ENCODE results near the gene SYTL3.

Gene SYTL3

DNA sequence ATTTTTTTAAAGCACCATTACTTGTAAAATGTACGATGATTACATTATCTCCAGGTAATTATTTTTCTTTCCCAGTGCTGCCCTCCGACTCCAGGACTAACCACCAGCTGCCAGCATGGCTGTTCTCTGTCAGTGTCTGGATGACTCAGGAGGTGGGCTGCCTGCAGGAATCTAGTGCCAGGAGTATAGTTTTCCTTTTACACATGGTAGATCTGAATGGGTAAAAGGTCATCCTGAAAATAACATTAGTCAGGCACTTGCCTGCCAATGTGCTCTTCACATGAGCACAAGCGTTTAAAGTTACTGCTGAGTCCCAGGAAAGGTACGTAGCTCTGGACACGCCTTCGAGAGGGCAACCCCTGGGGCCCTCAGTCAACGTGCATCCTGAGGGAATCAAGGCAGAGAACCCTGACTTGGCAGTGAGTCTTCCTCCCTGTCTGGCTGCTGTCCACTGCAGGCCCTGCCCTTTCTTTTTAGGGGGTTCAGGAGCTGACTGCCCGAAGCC is 7.7 kb upstream of the SYTL3 start:
- H4K91ac ChIP-seq (ENCODE audit: low read depth, low read length): peak overlapping the region; percentile 21
- H3K36me3 ChIP-seq (ENCODE audit: control insufficient read depth in 1 of 2, insufficient read depth in 2 of 2, low read length in 2 of 2): peaks cover 12 to 17% of the 10 kb centered on the region in 2 experiments
- peak overlapping the region; percentile 70 for H3K14ac ChIP-seq (ENCODE audit: low read length)
- no peak overlapping the region for H4K12ac ChIP-seq (ENCODE audit: low read depth, low read length)
- H2BK12ac ChIP-seq (ENCODE audit: low read length): peak overlapping the region; percentile 30
- peaks cover 14% of the 10 kb centered on the region for H3K79me2 ChIP-seq (ENCODE audit: control insufficient read depth, insufficient read depth, low read length, poor library complexity)
- peak; percentile 66 to 85 for DNase-seq
- H3K27ac ChIP-seq (ENCODE audit: low read depth, low read length): peak overlapping the region; percentile 36
- H3K18ac ChIP-seq (ENCODE audit: low read length): peak overlapping the region; percentile 69
- H2AK5ac ChIP-seq (ENCODE audit: low read length): peak overlapping the region; percentile 59
- H4K8ac ChIP-seq (ENCODE audit: low read depth, low read length): no peak overlapping the region
- no peak overlapping the region for H3K9ac ChIP-seq (ENCODE audit: low read length)
- peak overlapping the region; percentile 28 for H2BK120ac ChIP-seq (ENCODE audit: insufficient read depth, low read length, poor library complexity)
- no peak overlapping the region for H2AFZ ChIP-seq (ENCODE audit: insufficient read depth, low read length, poor library complexity)
- H3K23ac ChIP-seq (ENCODE audit: low read length): no peak overlapping the region
- H2BK5ac ChIP-seq (ENCODE audit: low read depth, low read length, poor library complexity): no peak overlapping the region
- no peaks in the 10 kb centered on the region for H3K9me3 ChIP-seq (ENCODE audit: insufficient read depth, low read depth, low read length)
- peaks cover 15% of the 10 kb centered on the region for H3K79me1 ChIP-seq (ENCODE audit: low read length)
- H3K27me3 ChIP-seq (ENCODE audit: insufficient read depth, low read length): no peaks in the 10 kb centered on the region
- no CpG with 5 or more reads among the region's 8 CpGs for WGBS (ENCODE audit: extremely low coverage, insufficient coverage, insufficient read length)
- H3K4me3 ChIP-seq (ENCODE audit: low read depth, low read length): no peak overlapping the region
- H3K4me1 ChIP-seq (ENCODE audit: control insufficient read depth in 1 of 2, insufficient read depth in 2 of 2, low read length in 2 of 2): peaks cover 14 to 32% of the 10 kb centered on the region in 2 experiments
- peak overlapping the region; percentile 66 for H3K4ac ChIP-seq (ENCODE audit: low read depth, low read length)
- H3K4me2 ChIP-seq (ENCODE audit: low read length): no peak overlapping the region

DNA sequence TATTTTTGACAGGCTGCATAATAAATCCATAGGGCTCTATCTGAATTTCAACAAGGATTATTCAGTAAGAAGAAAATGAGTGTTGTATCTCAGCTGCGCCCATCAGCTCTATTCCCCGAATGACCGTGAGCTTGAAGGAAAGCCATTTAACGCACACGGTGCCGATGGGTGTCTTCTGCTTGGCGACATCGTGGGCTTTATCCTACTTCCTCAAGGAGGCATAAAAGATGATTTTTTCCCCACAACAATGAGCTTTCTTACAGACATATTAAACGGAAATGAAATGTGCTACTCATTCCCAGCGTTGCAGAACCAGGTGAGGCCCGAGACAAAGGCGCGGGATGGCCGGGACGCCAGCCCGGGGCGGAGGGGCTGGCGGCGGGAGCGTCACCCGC is 6.0 kb upstream of the SYTL3 start:
- Histone ChIP-seq H3K4me1 (ENCODE audit: control insufficient read depth in 1 of 2, insufficient read depth in 2 of 2, low read length in 2 of 2) (peaks cover 16 to 33% of the 10 kb centered on the region in 2 experiments), H3K4me3 (ENCODE audit: low read depth, low read length) (peak overlapping the region; percentile 99), H3K4me2 (ENCODE audit: low read length) (peak overlapping the region; percentile 84), H3K9ac (ENCODE audit: low read length) (peak overlapping the region; percentile 99), H3K18ac (ENCODE audit: low read length) (peak overlapping the region; percentile 95), H3K23ac (ENCODE audit: low read length) (no peak overlapping the region), H3K79me2 (ENCODE audit: control insufficient read depth, insufficient read depth, low read length, poor library complexity) (peaks cover 14% of the 10 kb centered on the region), H3K4ac (ENCODE audit: low read depth, low read length) (peak overlapping the region; percentile 85), H4K12ac (ENCODE audit: low read depth, low read length) (peak overlapping the region; percentile 40), H3K79me1 (ENCODE audit: low read length) (peaks cover 15% of the 10 kb centered on the region), H2BK120ac (ENCODE audit: insufficient read depth, low read length, poor library complexity) (peak overlapping the region; percentile 82), H4K91ac (ENCODE audit: low read depth, low read length) (peak overlapping the region; percentile 88), H3K14ac (ENCODE audit: low read length) (peak overlapping the region; percentile 96), H2AFZ (ENCODE audit: insufficient read depth, low read length, poor library complexity) (peak overlapping the region; percentile 57), H3K27me3 (ENCODE audit: insufficient read depth, low read length) (no peaks in the 10 kb centered on the region), H2BK5ac (ENCODE audit: low read depth, low read length, poor library complexity) (peak overlapping the region; percentile 90), H2AK5ac (ENCODE audit: low read length) (peak overlapping the region; percentile 43), H4K8ac (ENCODE audit: low read depth, low read length) (peak overlapping the region; percentile 80), H3K27ac (ENCODE audit: low read depth, low read length) (peak overlapping the region; percentile 94), H2BK12ac (ENCODE audit: low read length) (peak overlapping the region; percentile 54), H3K36me3 (ENCODE audit: control insufficient read depth in 1 of 2, insufficient read depth in 2 of 2, low read length in 2 of 2) (peaks cover 8 to 10% of the 10 kb centered on the region in 2 experiments), H3K9me3 (ENCODE audit: insufficient read depth, low read depth, low read length) (no peaks in the 10 kb centered on the region)
- no peak for DNase-seq
- no CpG with 5 or more reads among the region's 21 CpGs for WGBS (ENCODE audit: extremely low coverage, insufficient coverage, insufficient read length)

DNA sequence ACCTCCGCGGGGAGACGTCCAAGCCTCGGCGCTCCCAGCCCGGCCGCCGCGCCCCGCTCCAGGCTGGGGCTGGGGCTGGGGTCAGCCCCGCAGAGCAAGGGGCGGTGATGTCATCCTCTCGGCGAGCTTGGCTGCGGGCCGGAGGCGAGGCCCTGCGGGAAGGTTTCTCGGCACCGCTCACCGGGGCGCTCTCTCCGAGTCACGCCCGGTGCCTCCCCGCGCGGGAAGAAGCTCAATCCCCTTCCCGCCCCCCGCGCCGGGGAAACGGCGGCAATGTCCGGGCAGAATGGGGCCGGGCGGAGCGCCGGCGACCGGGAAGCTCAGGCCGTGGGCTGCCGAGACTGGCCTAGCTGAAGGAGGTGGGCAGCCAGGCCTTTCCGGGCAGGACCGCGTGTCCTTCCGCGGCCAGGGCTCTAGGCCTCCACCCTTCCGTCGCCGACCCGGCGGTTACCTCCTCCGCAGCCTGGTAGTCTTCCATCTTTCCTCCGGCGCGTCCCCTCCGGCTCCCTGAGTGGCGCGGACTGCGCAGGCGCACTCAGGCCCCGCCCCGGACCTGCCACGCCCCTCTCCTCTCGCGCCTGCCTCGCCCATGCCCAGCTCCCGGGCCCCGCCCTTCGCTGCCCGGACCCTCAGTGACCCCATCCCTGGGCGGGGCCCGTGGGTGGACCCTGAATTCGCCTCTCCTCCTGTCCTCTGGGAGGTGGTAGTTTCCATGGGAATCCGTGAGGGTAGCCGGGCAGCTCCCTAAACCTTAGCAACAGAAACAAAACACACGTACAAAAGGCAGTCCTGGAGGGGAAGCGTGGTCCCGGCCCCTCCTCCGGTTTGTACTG is 5.4 kb upstream of the SYTL3 start, which contains the start of gene DYNLT1:
DYNLT1 (minus strand) TSS at position 513 of the 833 bp plus-strand sequence; CDS start at position 478, 35 bp downstream.
- WGBS (ENCODE audit: extremely low coverage, insufficient coverage, insufficient read length): no CpG with 5 or more reads among the region's 81 CpGs

DNA sequence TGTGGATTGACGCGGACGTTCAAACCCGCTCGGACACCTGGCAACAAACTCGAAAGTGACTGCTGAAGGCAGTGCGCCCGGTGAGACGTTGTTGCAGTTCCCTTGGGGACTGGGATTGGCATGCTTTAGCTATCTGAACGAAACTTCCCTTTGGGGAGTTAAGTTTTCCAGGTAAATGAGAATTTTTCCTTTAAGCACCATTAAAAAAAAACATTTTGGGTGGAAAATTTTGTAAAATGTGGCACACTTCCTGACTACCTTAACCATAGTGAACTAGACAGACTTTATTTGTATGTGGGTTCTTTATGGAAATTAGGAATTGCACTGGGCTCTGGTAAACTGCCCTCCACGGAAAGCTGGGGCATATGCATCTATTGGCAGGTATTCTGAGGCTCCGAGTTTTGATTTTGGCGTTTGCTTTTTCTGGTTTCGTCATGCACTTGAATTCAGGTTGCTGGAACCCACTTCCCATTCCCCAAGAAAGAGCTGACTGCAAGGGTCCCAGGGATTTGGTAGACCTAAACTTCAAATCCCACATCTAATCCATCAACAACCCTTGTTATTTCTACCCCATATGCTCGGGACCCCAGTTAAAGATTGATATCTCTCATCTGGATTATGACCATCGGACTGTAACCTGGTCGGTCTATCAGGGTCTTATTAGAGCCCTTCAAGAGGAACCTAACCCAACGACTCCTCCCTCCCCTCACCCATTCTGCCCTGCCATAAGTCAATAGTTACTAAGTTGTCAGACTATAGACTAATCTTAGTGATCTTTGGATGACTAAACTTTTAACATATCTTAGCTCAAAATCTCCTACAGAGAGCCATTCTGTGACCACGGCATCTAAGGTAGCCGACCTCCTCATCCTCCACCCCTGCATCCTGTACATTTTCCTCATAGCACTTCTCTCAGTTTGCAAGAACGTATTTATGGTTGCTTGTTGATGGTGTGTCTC is 4.5 kb upstream of the SYTL3 start:
- H3K27ac ChIP-seq (ENCODE audit: low read depth, low read length): peak overlapping the region; percentile 53
- peak overlapping the region; percentile 84 for H3K4me2 ChIP-seq (ENCODE audit: low read length)
- H3K14ac ChIP-seq (ENCODE audit: low read length): peak overlapping the region; percentile 82
- H3K27me3 ChIP-seq (ENCODE audit: insufficient read depth, low read length): no peaks in the 10 kb centered on the region
- peak overlapping the region; percentile 68 for H3K4me3 ChIP-seq (ENCODE audit: low read depth, low read length)
- WGBS (ENCODE audit: extremely low coverage, insufficient coverage, insufficient read length): no CpG with 5 or more reads among the region's 21 CpGs
- peak overlapping the region; percentile 85 for H2AK5ac ChIP-seq (ENCODE audit: low read length)
- H3K79me2 ChIP-seq (ENCODE audit: control insufficient read depth, insufficient read depth, low read length, poor library complexity): peaks cover 14% of the 10 kb centered on the region
- no peak overlapping the region for H3K9ac ChIP-seq (ENCODE audit: low read length)
- H4K91ac ChIP-seq (ENCODE audit: low read depth, low read length): peak overlapping the region; percentile 73
- H3K79me1 ChIP-seq (ENCODE audit: low read length): peaks cover 15% of the 10 kb centered on the region
- peak overlapping the region; percentile 25 for H3K4ac ChIP-seq (ENCODE audit: low read depth, low read length)
- H3K9me3 ChIP-seq (ENCODE audit: insufficient read depth, low read depth, low read length): no peaks in the 10 kb centered on the region
- H2BK5ac ChIP-seq (ENCODE audit: low read depth, low read length, poor library complexity): peak overlapping the region; percentile 65
- H2BK120ac ChIP-seq (ENCODE audit: insufficient read depth, low read length, poor library complexity): peak overlapping the region; percentile 84
- H3K36me3 ChIP-seq (ENCODE audit: control insufficient read depth in 1 of 2, insufficient read depth in 2 of 2, low read length in 2 of 2): peaks cover 0 to 3% of the 10 kb centered on the region in 2 experiments
- H3K18ac ChIP-seq (ENCODE audit: low read length): peak overlapping the region; percentile 89
- peak overlapping the region; percentile 81 for H4K8ac ChIP-seq (ENCODE audit: low read depth, low read length)
- peak overlapping the region; percentile 44 for H4K12ac ChIP-seq (ENCODE audit: low read depth, low read length)
- peak overlapping the region; percentile 75 for H2BK12ac ChIP-seq (ENCODE audit: low read length)
- DNase-seq: peak; percentile 69 to 89
- no peak overlapping the region for H3K23ac ChIP-seq (ENCODE audit: low read length)
- peaks cover 16 to 34% of the 10 kb centered on the region in 2 experiments for H3K4me1 ChIP-seq (ENCODE audit: control insufficient read depth in 1 of 2, insufficient read depth in 2 of 2, low read length in 2 of 2)
- peak overlapping the region; percentile 79 for H2AFZ ChIP-seq (ENCODE audit: insufficient read depth, low read length, poor library complexity)

More for the DNA sequence above, 5.4 kb upstream of the SYTL3 start, which contains the start of gene DYNLT1:
- H2BK5ac ChIP-seq (ENCODE audit: low read depth, low read length, poor library complexity): peak within 1 kb of the TSS; percentile 90
- peak within 1 kb of the TSS; percentile 94 for H3K27ac ChIP-seq (ENCODE audit: low read depth, low read length)
- H2BK12ac ChIP-seq (ENCODE audit: low read length): peak within 1 kb of the TSS; percentile 75
- H3K9me3 ChIP-seq (ENCODE audit: insufficient read depth, low read depth, low read length): no peaks in the 10 kb centered on the region
- DNase-seq: peak; percentile 96 to 98
- peaks cover 15% of the 10 kb centered on the region for H3K79me1 ChIP-seq (ENCODE audit: low read length)
- H3K4me1 ChIP-seq (ENCODE audit: control insufficient read depth in 1 of 2, insufficient read depth in 2 of 2, low read length in 2 of 2): peaks cover 16 to 35% of the 10 kb centered on the region in 2 experiments
- peak within 1 kb of the TSS; percentile 99 for H3K9ac ChIP-seq (ENCODE audit: low read length)
- H4K12ac ChIP-seq (ENCODE audit: low read depth, low read length): peak within 1 kb of the TSS; percentile 44
- peaks cover 14% of the 10 kb centered on the region for H3K79me2 ChIP-seq (ENCODE audit: control insufficient read depth, insufficient read depth, low read length, poor library complexity)
- H3K23ac ChIP-seq (ENCODE audit: low read length): no peak within 1 kb of the TSS
- peak within 1 kb of the TSS; percentile 96 for H3K14ac ChIP-seq (ENCODE audit: low read length)
- peak within 1 kb of the TSS; percentile 99 for H3K4me3 ChIP-seq (ENCODE audit: low read depth, low read length)
- H3K36me3 ChIP-seq (ENCODE audit: control insufficient read depth in 1 of 2, insufficient read depth in 2 of 2, low read length in 2 of 2): peaks cover 3 to 5% of the 10 kb centered on the region in 2 experiments
- peak within 1 kb of the TSS; percentile 85 for H3K4ac ChIP-seq (ENCODE audit: low read depth, low read length)
- peak within 1 kb of the TSS; percentile 79 for H2AFZ ChIP-seq (ENCODE audit: insufficient read depth, low read length, poor library complexity)
- H4K8ac ChIP-seq (ENCODE audit: low read depth, low read length): peak within 1 kb of the TSS; percentile 81
- peak within 1 kb of the TSS; percentile 84 for H2BK120ac ChIP-seq (ENCODE audit: insufficient read depth, low read length, poor library complexity)
- peak within 1 kb of the TSS; percentile 84 for H3K4me2 ChIP-seq (ENCODE audit: low read length)
- peak within 1 kb of the TSS; percentile 88 for H4K91ac ChIP-seq (ENCODE audit: low read depth, low read length)
- H3K18ac ChIP-seq (ENCODE audit: low read length): peak within 1 kb of the TSS; percentile 95
- H3K27me3 ChIP-seq (ENCODE audit: insufficient read depth, low read length): no peaks in the 10 kb centered on the region
- peak within 1 kb of the TSS; percentile 85 for H2AK5ac ChIP-seq (ENCODE audit: low read length)

Measured in trophoblast cell (in vitro differentiated cells and primary cell).